Measurements from ENCODE around the gene TSR1. TPM values are rescaled to one million over a fixed set of nuclear protein-coding genes. Genes with fewer than 3 reads are reported as not detected.
A peak's percentile ranks its signal among the peaks of the same experiment; 100 is the strongest.

TSR1 gene
- total and polyA plus RNA-seq, 2 experiments from 2014 or later = 21.2 to 22.0 TPM

DNA sequence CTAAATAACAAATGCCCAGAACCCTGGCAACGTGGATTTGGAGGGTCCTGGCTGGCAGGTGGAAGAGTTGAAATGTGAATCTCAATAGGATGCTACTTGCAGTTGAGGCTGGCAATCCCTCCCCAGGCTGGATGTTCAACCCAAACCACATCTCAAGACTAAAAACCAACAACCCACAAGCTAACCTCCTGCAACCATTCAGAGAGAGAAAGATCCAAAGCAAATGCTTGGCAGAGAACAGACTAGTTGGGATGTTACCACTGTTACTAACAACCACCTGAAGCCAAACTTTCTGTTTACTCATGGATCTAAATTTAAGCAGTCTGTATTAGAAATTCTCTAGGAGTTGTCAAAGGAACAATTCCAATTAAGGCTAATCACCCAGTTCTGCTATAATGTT is 60.5 kb downstream of the TSR1 start:
- no peaks in the 10 kb centered on the region for H3K27me3 ChIP-seq
- H3K36me3 ChIP-seq (replicated peaks; ENCODE audit: insufficient read depth, low read depth) = no peaks in the 10 kb centered on the region
- H2AFZ ChIP-seq = no peak overlapping the region
- H3K27ac ChIP-seq = no peak overlapping the region
- no peaks in the 10 kb centered on the region for H3K79me2 ChIP-seq
- TF ChIP-seq, protein P1, sequence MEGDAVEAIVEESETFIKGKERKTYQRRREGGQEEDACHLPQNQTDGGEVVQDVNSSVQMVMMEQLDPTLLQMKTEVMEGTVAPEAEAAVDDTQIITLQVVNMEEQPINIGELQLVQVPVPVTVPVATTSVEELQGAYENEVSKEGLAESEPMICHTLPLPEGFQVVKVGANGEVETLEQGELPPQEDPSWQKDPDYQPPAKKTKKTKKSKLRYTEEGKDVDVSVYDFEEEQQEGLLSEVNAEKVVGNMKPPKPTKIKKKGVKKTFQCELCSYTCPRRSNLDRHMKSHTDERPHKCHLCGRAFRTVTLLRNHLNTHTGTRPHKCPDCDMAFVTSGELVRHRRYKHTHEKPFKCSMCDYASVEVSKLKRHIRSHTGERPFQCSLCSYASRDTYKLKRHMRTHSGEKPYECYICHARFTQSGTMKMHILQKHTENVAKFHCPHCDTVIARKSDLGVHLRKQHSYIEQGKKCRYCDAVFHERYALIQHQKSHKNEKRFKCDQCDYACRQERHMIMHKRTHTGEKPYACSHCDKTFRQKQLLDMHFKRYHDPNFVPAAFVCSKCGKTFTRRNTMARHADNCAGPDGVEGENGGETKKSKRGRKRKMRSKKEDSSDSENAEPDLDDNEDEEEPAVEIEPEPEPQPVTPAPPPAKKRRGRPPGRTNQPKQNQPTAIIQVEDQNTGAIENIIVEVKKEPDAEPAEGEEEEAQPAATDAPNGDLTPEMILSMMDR (IDR thresholded peaks at IDR 0.05; ENCODE audit: poor library complexity) = no peak
- TF ChIP-seq EZH2 (IDR thresholded peaks at IDR 0.05; ENCODE audit: borderline replicate concordance) (no peak), EZH2phosphoT487 (IDR thresholded peaks at IDR 0.05; ENCODE audit: low read depth, severe bottlenecking, unreplicated experiment) (no peak)
- no peak for DNase-seq (ENCODE audit: low spot score)
- WGBS (ENCODE audit: low lambda C conversion rate, missing lambda C conversion rate) = 82% methylated on average over 1 of the region's 1 CpG
- no peaks in the 10 kb centered on the region for H3K9me3 ChIP-seq (ENCODE audit: low read depth)
- no peaks in the 10 kb centered on the region for H3K9me2 ChIP-seq (replicated peaks; ENCODE audit: insufficient read depth)
- H4K20me1 ChIP-seq (ENCODE audit: insufficient read depth, poor library complexity, severe bottlenecking) = no peaks in the 10 kb centered on the region
- H3K4me3 ChIP-seq = no peak overlapping the region
- no peaks in the 10 kb centered on the region for H3K4me1 ChIP-seq (ENCODE audit: insufficient read depth)
- no peak overlapping the region for H3K4me2 ChIP-seq

DNA sequence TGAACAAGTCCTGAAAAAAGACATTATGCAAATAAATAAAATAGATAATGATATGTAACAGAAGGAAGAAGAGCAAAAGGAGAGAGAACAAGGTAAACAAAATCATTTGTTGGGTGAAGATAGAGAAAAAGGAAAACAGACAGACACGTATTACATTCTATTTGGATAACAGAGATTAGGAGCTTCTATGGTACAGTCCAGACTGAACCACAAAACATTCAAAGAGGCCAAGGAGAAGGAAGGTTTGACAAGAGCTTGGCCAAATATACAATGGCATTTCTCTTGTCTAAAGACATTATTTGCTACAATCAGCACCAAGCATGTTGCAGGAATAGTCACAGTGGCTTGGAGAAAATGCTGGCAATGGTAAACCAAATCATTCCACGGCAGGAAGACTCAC is 61.8 kb downstream of the TSR1 start:
- no peaks in the 10 kb centered on the region for H3K9me3 ChIP-seq (ENCODE audit: low read depth)

More for the DNA sequence above, 61.8 kb downstream of the TSR1 start:
- TF ChIP-seq EZH2phosphoT487 (IDR thresholded peaks at IDR 0.05; ENCODE audit: low read depth, severe bottlenecking, unreplicated experiment) = no peak
- TF ChIP-seq, protein P1 (IDR thresholded peaks at IDR 0.05; ENCODE audit: poor library complexity) = no peak
- TF ChIP-seq EZH2 (IDR thresholded peaks at IDR 0.05; ENCODE audit: borderline replicate concordance) = no peak
- H3K4me3 ChIP-seq = no peak overlapping the region
- no peaks in the 10 kb centered on the region for H3K4me1 ChIP-seq (ENCODE audit: insufficient read depth)
- no peaks in the 10 kb centered on the region for H3K36me3 ChIP-seq (replicated peaks; ENCODE audit: insufficient read depth, low read depth)
- no peak overlapping the region for H3K27ac ChIP-seq
- H3K9me2 ChIP-seq (replicated peaks; ENCODE audit: insufficient read depth) = no peaks in the 10 kb centered on the region
- H2AFZ ChIP-seq = no peak overlapping the region
- 30% methylated on average over 2 of the region's 2 CpGs for WGBS (ENCODE audit: low lambda C conversion rate, missing lambda C conversion rate)
- H3K79me2 ChIP-seq = no peaks in the 10 kb centered on the region
- H3K4me2 ChIP-seq = no peak overlapping the region
- H4K20me1 ChIP-seq (ENCODE audit: insufficient read depth, poor library complexity, severe bottlenecking) = no peaks in the 10 kb centered on the region
- H3K27me3 ChIP-seq = no peaks in the 10 kb centered on the region
- DNase-seq (ENCODE audit: low spot score) = no peak

Small RNA genes within 50 kb of the gene (small RNA-seq; reads per million reads assigned to genes)
- gene AC006435.3 (not detected), gene SNORD91A (2,160 reads per million, percentile 99 among the genes with 10 or more reads in this experiment), gene SNORD91B (378 reads per million, percentile 99 among the genes with 10 or more reads in this experiment)

Other genes starting within 250 kb of the TSR1 start
- gene SMG6, start 32.7 kb downstream of the TSR1 start, total RNA-seq = 8.5 and 19.9 TPM in 2 replicates
- 11.9 and 12.1 TPM in 2 replicates for gene SMG6, start 32.7 kb downstream of the TSR1 start, polyA plus RNA-seq
- gene SRR, start 32.5 kb downstream of the TSR1 start, total RNA-seq = 16.0 and 27.7 TPM in 2 replicates
- gene SRR, start 32.5 kb downstream of the TSR1 start, polyA plus RNA-seq = 7.8 and 11.2 TPM in 2 replicates
- 22.2 and 22.3 TPM in 2 replicates for gene SGSM2, start 1.0 kb upstream of the TSR1 start, total RNA-seq
- 34.9 and 51.2 TPM in 2 replicates for gene SGSM2, start 1.0 kb upstream of the TSR1 start, polyA plus RNA-seq
- gene MNT, start 64.6 kb upstream of the TSR1 start, total RNA-seq = 4.9 and 11.2 TPM in 2 replicates
- gene MNT, start 64.6 kb upstream of the TSR1 start, polyA plus RNA-seq = 8.9 and 9.9 TPM in 2 replicates
- gene METTL16, start 175.4 kb upstream of the TSR1 start, total RNA-seq = 14.3 and 19.3 TPM in 2 replicates
- gene METTL16, start 175.4 kb upstream of the TSR1 start, polyA plus RNA-seq = 14.7 and 18.4 TPM in 2 replicates

Data from hepatocyte (in vitro differentiated cells).